Stimulated activated CD8-positive, alpha-beta memory T cell treated with anti-CD3 and anti-CD28 coated beads, Interleukin-12 subunit alpha, Interleukin-12 subunit beta, amount 100 ng/mL, for 24 hours (primary cell): ENCODE data around the gene ZNF76.

Source experiments
- DNase-seq: peaks from one replicate; pipeline ENCODE4 v3.0.0-alpha.2; 2020; ENCODE audit errors: extremely low read depth

The ZNF76 gene

GRCh38 chr6:35267897-35268296 is 8.4 kb downstream of the ZNF76 start:
- DNase-seq, result no peak

DNA sequence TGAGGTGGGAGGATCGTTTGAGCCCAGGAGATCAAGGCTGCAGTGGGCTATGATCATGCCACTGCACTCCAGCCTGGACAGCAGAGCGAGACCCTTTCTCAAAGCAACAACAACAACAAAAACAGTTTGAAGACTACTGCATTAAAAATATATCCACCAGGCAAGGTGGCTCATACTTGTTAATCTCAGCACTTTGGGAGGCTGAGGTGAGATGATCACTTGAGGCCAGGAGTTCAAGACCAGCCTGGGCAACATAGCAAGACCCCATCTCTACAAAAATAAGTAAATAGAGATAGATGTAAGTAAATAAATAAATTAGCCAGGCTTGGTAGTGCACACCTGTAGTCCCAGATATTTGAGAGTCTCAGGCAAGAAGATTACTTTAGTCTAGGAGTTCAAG is 12.5 kb downstream of the ZNF76 start:
- DNase-seq, result no peak

GRCh38 chr6:35273822-35274559 is 14.5 kb downstream of the ZNF76 start:
- no peak for DNase-seq

GRCh38 chr6:35275744-35276260 is 16.3 kb downstream of the ZNF76 start:
- no peak for DNase-seq

GRCh38 chr6:35278708-35279107 is 19.2 kb downstream of the ZNF76 start:
- no peak for DNase-seq

DNA sequence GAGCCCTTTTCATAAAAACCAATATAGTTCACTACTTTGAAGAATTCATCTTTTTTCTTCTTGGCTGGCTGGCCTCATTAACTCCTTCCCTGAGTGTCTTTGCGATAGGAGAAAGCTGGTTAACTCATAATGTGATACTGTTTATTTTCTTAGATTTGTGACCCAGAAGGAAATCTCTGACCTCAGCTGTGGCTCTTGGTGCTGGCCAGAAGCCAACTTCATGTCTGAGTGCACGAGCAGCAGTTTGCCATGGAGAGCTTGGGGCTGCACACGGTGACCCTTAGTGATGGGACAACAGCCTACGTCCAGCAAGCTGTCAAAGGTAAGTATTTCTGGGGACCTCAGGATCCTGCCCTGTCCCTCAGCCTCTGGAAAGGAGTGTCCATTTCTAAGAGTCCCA is 21.4 kb downstream of the ZNF76 start:
- DNase-seq, result no peak

DNA sequence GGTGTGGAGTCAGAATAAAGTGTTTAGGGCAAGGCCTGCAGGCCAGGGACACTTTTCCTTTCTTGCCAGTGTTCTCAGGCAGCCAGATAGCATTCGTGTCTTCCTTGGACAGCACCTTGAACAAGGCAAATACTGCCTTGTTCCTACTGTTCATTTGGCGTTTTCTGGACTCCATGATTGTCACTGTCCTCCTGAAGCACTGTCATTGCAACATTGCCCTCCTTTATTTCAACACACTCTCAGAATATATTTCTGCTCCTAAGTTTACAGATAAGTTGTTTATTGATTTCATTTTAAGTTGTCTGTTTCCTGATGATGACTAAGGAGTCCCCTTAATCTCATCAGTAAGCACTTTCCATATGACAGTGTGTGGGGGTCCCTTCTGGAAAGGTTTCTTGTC is 22.9 kb downstream of the ZNF76 start:
- no peak for DNase-seq

- DNase-seq, result no peak
Observed at GRCh38 chr6:35283361-35283760, 23.8 kb downstream of the ZNF76 start.

- no peak for DNase-seq
Observed at GRCh38 chr6:35287671-35288396, 28.3 kb downstream of the ZNF76 start.

DNA sequence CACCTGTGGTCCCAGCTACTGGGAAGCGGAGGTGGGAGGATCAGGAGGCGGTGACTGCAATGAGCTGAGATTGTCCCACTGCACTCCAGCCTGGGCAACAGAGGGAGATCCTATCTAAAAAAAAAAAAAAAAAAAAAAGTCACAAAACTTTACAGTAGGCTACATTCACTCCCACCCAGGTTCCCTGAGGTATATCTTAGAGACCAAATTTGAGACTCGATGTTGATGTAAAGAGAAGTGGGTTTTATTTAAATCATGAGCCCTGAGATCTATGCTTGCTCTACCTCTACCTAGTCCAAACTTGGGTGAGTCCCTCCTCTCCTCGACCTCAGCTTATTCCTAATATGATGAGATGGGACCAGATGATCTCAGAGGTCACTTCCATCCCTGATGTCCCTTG is 29.3 kb downstream of the ZNF76 start:
- DNase-seq, result no peak

GRCh38 chr6:35291491-35291890 is 32.0 kb downstream of the ZNF76 start:
- DNase-seq, result no peak

- no peak for DNase-seq
Observed at GRCh38 chr6:35292494-35292893, 33.0 kb downstream of the ZNF76 start.

GRCh38 chr6:35293681-35294080 is 34.1 kb downstream of the ZNF76 start:
- no peak for DNase-seq

DNA sequence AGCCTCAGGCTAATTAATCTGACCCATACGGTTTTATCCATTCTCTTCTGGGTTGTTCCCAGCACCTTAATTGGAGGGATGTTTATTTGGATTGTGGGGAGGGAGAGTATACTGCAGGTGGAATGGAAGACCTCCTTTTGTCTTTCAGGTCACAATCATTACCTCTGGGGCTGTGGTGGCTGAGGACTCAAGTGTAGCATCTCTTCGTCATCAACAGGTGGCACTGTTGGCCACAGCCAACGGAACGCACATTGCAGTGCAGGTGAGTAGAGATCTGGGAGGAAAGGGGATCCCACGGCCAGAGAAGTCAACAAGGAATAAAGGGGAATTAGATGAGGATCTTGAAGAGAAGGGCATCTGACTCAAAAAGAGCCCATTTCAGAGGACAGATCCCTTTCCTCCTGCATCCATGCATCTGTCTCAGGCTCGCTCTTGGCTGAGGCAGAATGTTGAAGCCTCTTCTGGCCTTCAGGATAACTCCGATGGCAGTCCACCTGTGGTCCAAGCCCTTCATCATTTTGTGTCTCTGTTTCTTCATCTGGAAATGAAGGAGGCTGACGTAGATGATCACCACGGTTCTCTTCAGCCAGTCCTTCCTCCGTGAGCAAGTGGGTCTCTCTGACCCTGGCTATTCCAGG is 34.9 kb downstream of the ZNF76 start:
- DNase-seq, result no peak

GRCh38 chr6:35295036-35295435 is 35.5 kb downstream of the ZNF76 start:
- no peak for DNase-seq

- no peak for DNase-seq
Observed at GRCh38 chr6:35295521-35296315, 36.2 kb downstream of the ZNF76 start.

- DNase-seq, result no peak
Observed at GRCh38 chr6:35296931-35297600, 37.5 kb downstream of the ZNF76 start.

- peak; percentile 66 for DNase-seq
Observed at GRCh38 chr6:35297601-35298481, 38.3 kb downstream of the ZNF76 start, which contains the start of gene DEF6. TSS of gene DEF6 (plus strand) at chr6:35297818. CDS start at chr6:35297857, 39 bp downstream.

- no peak for DNase-seq
Observed at GRCh38 chr6:35298625-35299140, 39.1 kb downstream of the ZNF76 start.

- no peak for DNase-seq
Observed at GRCh38 chr6:35299674-35300073, 40.1 kb downstream of the ZNF76 start.
